C4-2B (cell line): Measurements from ENCODE around the gene ATAD1.

Experiments used
- ZFX ChIP-seq: fragments of 450-650 bp; IDR thresholded peaks from 2 replicates; pipeline ENCODE4 v1.6.1; 2017
- TF ChIP-seq, protein P1 (sequence below): fragments of 450-650 bp; conservative IDR thresholded peaks from 2 replicates; pipeline ENCODE4 v1.5.1; 2017; ENCODE audit warnings: mild to moderate bottlenecking

DNA sequence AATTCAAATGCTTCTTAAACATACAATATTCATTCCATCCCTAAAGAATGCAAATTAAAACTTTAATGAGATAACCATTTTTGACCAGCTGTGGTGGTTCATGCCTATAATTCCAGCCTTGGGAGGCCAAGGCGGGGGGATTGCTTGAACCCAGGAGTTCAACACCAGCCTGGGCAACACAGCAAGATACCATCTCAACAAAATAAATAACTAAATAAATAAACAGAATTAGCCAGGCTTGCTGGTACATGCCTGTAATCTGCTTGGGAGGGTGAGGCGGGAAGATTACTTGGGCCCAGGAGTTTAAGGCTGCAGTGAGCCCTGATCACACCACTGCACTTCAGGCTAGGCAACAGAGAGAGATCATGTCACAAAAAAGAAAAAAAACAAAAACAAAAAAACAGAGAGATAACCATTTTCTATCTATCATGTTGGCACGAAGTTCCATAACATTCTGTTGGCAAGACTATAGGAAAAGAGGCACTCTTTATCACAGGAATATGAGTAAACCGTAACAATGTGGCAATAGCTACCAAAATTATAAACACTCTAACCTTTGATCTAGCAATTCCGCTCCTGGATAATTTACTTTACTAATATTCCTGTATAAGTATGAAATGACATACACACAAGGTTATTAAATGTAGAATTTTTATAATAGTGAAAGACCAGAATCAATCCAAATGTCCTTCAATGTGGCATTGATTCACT, 52.2 kb downstream of the ATAD1 start:
- TF ChIP-seq, protein P1, sequence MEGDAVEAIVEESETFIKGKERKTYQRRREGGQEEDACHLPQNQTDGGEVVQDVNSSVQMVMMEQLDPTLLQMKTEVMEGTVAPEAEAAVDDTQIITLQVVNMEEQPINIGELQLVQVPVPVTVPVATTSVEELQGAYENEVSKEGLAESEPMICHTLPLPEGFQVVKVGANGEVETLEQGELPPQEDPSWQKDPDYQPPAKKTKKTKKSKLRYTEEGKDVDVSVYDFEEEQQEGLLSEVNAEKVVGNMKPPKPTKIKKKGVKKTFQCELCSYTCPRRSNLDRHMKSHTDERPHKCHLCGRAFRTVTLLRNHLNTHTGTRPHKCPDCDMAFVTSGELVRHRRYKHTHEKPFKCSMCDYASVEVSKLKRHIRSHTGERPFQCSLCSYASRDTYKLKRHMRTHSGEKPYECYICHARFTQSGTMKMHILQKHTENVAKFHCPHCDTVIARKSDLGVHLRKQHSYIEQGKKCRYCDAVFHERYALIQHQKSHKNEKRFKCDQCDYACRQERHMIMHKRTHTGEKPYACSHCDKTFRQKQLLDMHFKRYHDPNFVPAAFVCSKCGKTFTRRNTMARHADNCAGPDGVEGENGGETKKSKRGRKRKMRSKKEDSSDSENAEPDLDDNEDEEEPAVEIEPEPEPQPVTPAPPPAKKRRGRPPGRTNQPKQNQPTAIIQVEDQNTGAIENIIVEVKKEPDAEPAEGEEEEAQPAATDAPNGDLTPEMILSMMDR: no peak
- TF ChIP-seq ZFX: no peak
